Measurements from ENCODE around the gene LLGL1.

The LLGL1 gene

DNA sequence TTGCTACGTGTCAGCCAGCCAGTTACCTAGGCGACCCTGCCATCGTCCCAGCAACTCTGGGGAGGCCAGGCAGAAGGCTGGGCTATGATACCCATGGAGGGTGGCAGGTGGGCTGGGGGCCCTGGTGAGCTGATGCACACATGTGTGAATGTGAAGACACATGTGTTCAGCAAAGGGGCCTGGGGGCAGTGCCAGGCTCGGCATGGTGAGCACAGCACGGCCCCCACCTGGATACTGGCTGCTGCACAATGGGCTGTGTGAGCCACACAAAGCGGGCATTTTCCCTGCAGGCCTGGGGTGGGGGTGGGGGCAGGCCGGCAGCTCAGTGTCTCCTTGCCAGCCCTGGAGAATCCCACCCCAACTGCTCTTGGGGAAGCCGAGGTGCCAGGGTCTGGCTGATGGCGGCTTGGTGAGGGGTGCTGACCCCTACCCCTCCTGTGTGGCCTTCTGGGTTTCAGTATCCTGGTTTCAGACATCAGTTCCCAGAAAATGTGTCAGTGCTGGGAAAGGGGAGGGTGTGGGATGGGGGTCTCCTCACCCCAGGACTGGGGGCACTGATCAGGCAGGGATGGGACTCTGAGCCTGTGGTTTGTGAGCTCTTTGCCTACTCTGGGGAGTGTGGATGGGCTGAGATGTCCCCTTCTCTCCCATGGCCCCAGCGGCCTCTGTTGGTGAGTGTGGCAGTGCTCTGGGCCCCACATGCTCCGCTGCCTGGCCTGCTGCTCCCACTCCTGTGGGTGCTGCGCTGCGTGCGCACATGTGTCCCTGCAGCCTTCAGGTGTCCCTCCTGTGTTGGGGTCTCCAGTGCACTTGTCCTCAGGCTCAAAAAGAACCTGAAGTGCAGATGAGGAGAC is 5.1 kb downstream of the LLGL1 start:
- DNase-seq = no peak

DNA sequence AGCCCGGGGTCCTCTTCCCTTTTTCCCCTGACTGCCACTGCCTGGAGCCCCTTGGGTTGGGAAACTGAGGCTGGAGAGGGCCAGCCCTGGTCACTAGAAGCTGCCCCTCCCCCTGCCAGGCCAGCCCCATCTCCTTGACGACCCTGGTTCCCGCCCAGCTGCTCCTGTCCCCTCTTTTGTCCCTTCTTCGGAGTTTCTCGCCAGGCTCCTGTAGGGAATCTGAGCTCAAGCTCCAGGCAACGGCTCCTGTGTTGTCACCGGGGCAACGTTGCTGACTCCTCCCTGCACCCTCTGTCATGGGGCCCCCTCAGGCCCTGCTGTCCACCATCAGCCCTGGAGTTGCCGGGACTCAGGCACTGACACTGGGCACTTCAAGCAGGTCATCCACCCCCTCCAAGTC is 5.7 kb downstream of the LLGL1 start:
- DNase-seq = no peak

DNA sequence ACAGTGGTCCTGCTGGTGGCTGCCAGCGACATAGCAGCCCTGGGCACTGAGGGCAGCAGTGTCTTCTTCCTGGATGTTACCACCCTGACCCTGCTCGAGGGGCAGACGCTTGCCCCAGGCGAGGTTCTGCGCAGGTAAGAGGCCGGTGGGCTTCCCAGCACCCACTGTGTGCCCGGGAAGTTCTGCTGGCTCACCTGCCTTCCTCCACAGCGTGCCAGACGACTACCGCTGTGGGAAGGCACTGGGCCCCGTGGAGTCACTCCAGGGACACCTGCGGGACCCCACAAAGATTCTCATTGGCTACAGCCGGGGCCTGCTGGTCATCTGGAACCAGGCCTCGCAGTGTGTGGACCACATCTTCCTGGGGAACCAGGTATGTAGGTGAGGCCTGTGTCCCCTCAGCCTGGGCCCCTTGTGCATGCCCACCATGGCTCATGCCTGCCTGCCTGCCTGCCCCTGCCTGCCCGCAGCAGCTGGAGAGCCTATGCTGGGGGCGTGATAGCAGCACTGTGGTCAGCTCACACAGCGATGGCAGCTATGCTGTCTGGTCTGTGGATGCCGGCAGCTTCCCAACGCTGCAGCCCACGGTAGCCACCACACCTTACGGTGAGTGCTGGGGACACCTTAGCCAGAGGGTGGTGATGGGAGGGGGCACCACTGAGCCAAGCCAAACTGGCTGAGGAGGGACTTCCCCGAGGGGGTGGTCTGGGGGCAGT is 8.5 kb downstream of the LLGL1 start:
- DNase-seq = no peak

DNA sequence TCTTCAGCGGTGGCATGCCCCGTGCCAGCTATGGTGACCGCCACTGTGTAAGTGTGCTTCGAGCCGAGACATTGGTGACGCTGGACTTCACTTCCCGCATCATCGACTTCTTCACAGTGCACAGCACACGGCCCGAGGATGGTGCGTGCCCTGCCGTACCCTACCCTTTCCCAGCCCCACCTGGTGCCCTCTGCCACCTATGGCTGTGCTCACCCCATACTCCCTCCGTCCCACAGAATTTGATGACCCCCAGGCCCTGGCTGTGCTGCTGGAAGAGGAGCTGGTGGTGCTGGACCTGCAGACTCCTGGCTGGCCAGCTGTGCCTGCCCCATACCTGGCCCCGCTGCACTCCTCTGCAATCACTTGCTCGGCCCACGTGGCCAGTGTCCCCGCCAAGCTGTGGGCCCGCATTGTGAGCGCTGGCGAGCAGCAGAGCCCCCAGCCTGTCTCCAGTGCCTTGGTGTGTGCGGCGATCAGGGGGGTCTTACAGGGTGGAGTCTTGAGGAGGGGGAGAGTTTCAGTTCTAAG is 9.5 kb downstream of the LLGL1 start:
- no peak for DNase-seq

DNA sequence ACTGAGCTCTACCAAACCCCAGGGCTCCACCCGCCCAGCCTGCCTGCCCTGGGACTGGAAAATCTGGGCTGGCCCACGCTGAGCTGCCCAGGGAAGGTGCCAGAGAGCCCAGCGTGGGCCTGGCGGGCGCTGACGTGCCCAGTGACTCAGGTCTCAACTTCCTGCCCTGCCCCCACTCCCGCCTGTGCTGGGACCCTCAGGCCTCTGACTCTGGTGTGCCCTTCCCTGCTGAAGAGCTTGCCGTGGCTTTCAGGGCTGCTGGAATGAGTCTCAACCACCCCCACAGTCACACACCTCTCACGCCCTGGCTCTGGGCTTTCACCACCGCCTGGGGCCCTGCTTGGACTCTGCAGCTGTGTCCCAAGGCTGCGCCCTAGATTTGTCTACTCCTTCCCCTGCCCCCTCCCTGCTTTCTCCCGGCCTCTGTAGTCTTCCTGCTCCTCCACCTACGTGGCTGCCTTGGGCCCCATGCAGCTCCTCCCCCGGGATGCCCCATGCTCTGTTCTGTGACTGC is 10.4 kb downstream of the LLGL1 start:
- DNase-seq = peak; percentile 35

DNA sequence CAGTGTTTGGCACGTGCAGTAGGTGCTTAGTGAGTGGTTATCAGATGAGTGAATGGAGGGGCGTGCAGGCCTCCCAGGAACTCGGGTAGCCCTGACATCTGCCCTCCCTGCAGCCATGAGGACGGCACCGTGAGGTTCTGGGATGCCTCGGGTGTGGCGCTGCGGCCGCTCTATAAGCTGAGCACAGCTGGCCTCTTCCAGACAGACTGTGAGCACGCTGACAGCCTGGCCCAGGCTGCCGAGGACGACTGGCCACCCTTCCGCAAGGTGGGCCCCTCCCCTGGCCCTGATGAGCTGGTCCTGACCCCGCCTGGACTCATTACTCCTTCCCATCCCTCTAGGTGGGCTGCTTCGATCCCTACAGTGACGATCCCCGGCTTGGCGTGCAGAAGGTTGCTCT is 11.1 kb downstream of the LLGL1 start:
- no peak for DNase-seq

DNA sequence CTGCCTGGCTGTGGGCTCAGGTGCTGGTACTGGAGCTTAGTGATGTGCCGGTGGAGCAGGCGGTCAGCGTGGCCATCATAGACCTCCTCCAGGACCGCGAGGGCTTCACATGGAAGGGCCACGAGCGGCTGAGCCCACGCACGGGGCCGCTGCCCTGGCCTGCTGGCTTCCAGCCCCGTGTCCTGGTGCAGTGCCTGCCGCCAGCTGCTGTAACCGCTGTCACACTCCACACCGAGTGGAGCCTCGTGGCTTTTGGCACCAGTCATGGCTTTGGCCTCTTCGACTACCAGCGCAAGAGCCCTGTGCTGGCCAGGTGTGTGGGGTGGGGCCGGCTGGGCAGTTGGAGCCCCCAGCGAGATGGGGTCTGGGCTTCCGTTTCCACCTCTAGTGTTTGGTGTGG is 12.0 kb downstream of the LLGL1 start:
- DNase-seq = no peak

DNA sequence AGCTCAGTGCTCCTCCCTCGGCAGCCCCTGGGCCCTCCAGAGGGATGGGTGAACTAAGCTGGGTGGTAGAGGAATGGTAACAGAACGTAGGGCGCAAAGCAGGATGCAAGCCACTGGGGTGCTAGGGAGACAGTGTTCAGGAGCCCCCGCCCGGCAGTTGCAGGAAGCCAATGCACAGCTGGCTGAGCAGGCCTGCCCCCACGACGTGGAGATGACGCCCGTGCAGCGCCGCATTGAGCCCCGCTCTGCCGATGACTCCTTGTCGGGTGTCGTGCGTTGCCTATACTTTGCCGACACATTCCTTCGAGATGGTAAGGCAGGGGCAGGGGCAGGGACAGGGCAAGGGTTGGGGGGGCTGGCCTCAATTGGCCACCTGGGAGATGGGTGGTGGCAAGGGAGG is 12.9 kb downstream of the LLGL1 start:
- DNase-seq = no peak

DNA sequence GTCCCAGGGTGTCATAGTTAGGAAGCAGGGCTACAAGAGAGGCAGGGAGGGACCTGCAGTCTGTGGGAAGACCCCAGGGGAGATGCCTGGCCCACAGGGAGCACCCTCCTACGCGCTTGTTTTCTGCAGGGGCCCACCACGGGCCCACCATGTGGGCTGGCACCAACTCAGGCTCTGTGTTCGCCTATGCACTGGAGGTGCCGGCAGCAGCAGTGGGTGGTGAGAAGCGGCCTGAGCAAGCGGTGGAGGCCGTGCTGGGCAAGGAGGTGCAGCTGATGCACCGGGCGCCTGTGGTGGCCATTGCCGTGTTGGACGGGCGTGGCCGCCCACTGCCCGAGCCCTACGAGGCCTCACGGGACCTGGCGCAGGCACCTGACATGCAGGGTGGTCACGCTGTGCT is 15.0 kb downstream of the LLGL1 start:
- DNase-seq = no peak

DNA sequence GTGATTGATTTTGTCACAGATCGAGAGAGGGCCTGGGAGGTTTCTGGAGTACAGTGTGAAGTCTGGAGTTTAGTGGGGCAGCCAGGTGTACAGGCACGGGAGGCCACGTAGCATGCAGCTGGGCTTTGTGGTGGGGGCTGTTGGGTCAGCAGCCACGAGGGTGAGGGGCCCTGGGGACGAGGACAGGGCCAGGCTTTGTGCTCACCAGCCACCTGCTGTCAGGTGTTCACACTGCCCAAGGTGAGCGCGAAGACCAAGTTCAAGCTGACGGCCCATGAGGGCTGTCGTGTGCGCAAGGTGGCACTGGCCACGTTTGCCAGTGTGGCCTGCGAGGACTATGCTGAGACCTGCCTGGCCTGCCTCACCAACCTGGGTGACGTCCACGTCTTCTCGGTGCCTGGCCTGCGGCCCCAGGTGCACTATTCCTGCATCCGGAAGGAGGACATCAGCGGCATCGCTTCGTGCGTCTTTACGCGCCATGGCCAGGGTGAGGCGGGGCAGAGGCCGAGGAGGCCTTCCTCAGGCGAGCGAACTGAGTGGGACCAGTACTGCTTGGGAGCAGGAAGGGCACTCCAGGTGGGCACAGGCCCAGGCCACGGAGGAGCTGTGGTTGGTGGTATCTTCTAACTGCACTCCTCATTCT is 15.9 kb downstream of the LLGL1 start:
- DNase-seq = no peak

DNA sequence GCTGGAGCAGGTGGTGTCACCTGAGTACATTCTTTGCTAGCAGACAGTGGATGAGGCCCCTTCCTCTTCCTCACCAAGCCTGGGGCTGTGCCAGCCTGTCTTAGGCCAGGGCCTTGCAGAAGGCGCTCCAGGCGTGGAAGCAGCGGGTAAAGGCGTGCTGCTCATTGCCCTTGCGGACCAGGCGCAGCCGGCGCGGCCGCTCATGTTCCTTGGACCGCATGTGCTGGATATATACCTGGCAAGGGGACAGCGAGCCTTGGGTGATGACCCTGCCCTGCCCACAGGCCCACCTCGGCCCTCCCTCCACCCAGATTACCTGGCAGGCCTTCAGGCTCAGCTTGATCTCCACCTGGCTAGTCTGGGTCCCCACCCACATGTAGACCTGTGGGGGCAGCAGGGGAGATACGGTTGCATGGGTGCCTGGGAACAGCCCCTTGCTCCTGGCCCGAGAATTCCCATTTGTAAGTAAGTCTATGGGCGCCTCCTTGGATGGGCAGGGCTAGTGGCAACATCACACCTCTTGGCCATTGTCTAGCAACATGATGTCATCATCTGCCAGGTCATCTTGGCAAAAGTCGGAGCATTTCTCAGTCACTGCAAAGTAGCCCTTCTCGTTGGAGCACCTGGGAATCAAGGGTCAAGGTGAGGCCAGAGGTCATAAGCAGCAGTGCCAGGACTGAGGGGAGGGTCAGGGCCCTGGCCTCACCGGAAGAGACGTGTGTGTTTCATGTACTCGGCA is 19.8 kb downstream of the LLGL1 start:
- no peak for DNase-seq

DNA sequence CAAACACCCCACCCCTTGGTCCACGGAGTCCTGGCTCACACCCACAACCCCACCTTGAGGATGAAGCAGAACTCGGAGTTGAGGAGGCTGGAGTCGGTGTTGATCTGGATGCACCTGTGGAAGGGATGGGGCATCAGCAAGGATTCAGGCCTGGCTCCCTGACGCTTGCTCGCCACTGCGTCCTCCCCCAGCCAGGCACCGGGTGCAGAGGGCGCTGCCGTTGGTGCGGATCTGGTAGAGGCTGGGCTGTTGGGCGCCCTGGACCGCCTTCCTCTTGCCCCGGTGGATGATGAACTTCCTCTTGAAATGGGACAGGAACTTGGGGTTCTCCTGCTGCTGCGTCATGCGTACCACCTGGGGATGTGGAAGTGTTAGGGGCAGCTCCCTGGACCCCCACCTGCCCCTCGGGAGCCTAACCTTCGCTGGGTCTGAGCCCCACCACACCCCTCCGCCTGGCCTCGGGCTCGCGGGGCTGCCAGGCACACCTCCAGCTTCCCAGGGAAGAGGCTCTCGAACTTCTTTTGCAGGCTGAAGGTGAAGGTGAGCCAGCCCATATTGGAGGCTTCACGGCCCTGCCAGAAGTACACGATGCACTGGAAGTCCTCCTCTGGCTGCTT is 20.8 kb downstream of the LLGL1 start:
- DNase-seq = no peak

DNA sequence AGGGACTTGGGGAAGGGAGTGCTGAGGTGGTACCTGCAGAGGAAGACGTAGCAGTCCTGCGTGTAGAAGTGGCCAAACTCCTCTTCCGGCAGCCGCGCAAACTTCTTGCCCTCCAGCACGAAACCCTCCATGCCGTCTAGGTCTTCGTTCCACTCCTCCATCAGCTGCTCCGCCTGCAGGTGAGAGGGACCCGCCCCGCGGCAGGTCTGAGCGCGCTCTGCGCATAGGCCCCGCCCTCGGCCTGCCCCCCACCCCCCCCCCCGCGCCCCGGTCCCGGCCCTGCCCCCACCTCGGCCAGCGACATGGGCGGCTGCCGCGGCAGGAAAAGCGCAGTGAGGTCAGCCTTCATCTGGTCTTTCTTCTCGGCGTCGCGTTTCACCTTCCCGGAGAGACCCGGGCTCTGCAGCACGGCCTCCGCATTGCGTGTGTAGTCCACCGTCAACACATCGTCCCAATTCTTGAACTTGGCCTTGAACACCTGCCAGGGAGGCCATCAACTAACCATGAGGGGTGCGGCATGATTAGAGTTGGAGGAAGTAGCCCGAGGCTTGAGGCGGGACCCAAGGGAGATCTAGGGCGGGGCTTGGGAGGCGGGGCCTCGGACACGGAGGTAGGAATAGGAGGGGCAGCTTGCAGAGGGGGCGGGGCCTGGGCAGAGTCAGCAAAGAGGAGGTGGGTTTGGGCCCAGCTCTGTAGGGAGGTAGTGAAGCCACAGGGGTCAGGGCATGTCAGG is 21.6 kb downstream of the LLGL1 start:
- DNase-seq = peak; percentile 33

DNA sequence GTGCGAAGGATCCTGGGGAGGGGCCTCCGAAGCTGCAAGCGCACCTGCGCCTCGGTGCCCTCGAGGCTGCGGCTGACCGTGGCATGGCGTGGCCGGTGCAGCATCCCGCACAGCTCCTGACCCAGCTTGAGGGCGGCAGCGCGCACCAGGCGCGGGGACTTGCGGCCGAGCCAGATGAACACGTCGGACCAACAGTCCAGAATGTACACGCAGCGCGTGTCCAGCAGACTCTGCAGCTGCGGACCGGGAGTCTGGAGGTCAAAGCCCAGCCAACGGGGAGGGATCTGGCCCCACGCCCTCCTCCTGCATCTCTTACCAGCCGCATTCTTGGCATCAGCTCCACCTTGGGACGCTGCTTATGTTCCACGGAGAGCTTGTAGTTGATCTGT is 22.2 kb downstream of the LLGL1 start:
- DNase-seq = no peak

DNA sequence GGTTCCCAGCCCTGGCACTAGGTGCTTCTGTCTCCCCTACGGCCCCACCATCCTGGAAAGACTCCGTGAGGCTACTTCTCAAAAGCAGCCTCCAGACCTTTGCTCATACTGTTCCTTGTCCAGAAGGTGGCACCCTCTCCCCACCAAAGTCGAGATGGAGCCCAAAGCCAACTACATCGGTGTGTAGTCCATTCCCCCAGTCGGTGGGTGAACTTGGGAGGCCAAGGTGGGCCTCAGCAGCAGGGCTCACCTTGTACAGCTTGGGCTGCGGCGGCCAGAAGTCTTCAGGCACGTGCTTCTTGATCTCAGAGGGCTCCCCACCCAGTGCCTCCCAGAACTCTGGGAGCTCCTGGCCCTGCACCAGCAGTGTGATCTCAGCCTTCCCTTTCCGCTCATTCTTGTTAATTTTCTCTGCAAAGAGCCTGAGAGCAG is 22.9 kb downstream of the LLGL1 start:
- peak; percentile 67 for DNase-seq

DNA sequence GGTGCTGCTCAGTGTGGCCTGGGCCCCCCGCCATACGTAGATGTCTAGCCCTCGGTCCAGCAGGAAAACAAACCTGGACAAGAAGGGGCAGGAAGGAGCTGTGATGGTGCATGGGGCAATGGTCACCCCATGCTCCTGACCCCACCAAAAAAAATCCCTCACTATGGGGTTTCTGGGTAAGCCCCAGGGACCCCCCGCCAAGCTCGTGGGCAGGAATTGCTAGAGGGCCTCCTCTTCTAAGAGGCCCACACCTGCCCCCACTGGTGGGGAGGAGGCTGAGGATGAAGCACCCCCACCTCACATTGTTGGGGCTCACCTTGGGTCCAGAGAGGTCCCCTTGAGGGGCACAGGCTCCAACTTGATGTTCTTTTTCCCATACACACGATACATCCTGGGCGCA is 23.4 kb downstream of the LLGL1 start:
- DNase-seq = no peak

DNA sequence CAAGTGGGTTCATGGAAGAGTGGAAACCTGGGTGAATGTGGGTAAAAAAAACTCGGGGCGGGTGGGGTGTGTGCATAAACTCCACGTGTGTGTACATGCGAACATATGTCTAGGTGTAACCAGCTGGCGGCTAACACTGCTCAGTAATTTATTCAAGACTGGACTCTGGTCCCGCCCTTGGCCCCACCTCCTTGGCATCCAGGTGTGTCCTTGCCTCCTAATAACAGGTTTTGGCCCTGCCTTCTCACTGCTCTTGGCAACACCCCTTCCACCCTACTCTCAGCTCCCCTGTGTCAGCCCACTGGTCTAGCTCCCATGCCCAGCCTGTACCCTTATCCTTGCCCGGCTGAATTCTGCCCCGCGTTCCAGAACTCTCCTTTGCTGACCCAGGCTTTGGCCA is 24.8 kb downstream of the LLGL1 start:
- no peak for DNase-seq

DNA sequence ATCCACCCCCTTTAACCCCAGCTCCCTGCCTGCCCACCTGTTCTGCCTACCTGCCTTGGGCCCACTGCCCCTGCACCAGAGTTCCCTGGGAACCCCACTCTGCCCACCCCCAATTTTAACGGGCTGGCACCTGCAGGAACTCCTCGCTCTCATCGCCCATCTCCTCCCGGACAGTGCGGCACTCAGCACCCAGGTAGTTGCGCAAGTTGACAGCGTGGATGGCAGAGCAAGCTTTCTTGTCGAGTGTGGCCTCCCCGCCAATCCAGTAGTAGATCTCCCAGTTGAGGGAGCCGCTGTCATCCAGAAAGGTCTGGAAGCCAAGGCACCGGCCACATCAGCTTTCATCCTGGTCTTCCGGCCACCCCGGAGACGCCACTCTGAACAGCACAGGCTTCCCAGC is 25.3 kb downstream of the LLGL1 start:
- no peak for DNase-seq

DNA sequence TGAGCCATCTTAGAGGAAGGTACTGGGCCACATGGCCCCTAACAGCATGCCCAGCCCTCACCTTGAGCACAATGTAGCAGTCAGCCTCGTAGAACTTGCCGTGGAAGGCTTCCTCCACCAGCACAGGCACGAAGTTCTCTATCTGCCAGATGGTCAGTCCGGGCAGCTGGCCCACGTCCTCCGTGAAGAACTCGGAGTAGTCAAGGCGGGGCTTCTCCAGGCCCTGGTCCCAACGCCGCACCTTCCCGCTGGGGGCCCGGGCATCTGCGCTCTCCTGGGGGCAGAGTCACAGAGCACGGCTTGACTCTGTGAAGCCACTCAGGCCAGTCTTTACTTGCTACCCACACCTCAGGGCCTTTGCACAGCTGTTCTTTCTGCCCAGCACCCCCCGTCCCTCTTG is 25.8 kb downstream of the LLGL1 start:
- DNase-seq = no peak

DNA sequence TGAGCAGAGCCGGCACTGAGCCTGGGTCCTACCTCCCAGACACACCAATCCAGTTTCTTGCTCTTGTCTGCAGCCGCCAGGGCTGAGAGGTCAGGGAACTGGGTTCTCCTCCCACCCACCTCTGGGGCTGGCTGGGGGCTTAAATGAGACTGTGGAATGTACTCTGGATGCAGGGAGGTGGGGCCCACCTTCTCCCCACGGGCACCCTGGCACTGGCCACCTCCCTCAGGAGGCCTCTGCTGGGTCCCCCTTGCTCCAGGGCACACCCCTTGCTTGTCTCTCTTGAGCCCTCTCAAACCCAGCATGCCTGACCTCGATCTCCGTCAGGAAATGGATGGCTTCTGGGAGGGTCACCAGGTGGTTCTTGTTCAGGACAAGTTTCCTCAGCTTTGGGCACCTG is 26.7 kb downstream of the LLGL1 start:
- DNase-seq = no peak

DNA sequence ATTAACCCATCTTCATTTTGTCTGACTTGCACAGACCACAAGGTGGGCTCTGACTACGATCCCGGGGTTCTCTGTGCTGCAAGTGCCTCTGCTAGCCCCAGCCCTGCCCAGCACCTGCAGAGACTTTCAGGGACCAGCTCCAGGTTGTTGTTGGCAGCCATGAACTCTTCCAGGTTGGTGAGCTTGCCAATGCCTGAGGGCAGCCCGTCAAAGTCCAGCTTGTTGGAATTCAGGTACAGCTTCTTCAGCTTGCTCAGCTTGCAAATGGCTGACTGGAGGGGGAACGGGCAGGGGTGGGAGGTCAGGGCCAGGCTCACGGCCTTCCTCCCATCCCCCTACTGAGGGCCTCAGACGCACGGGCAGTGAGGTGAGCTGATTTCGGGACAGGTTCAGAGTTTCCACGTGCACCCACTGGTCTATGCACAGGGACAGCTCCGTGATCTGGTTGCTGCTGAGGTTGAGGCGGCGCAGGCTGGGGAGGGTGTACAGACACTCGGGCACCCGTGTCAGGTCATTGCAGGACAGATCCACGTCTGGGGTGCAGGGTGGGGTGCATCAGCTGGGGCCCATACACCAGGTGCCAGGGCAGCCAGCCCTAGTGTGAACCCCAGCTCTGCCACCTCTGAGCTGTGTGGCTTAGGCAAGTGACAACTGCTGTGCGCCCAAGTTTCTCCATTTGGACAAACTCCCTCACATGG is 27.9 kb downstream of the LLGL1 start:
- DNase-seq = no peak

All from fibroblast of skin of right quadriceps (primary cell).